D721Med (cell line): ENCODE data around the gene MFNG.

Experiments used
- DNase-seq: peaks from one replicate; pipeline ENCODE4 v3.0.0; 2011; ENCODE audit warnings: low spot score; ENCODE audit not compliant: insufficient read length
- FAIRE-seq: peaks from 2 replicates; lab custom pipeline; 2011; peaks lifted over from hg19 to GRCh38; lab: Jason Lieb, UNC
- CTCF ChIP-seq: IDR thresholded peaks from 2 replicates; pipeline ENCODE4 v1.5.1; 2012; ENCODE audit warnings: mild to moderate bottlenecking, control low read depth; ENCODE audit not compliant: insufficient read depth; ENCODE audit errors: missing control alignments

The MFNG gene

GRCh38 chr22:37479196-37479595 lies 7.0 kb downstream of the MFNG start:
- FAIRE-seq (no peak), DNase-seq (no peak)
- no peak for TF ChIP-seq CTCF

GRCh38 chr22:37476389-37477329 lies 9.5 kb downstream of the MFNG start:
- DNase-seq (no peak), FAIRE-seq (no peak)
- no peak for TF ChIP-seq CTCF

GRCh38 chr22:37474447-37475090 lies 11.6 kb downstream of the MFNG start:
- no peak for TF ChIP-seq CTCF
- FAIRE-seq = no peak
- no peak for DNase-seq

- TF ChIP-seq CTCF = no peak
- DNase-seq (no peak), FAIRE-seq (no peak)
These were observed 12.7 kb downstream of the MFNG start for GRCh38 chr22:37473437-37473946.

- FAIRE-seq = no peak
- no peak for DNase-seq
- peak; percentile 38 for TF ChIP-seq CTCF
These were observed 13.7 kb downstream of the MFNG start for GRCh38 chr22:37472418-37473006.

- no peak for TF ChIP-seq CTCF
- FAIRE-seq = no peak
- no peak for DNase-seq
These were observed 14.3 kb downstream of the MFNG start for GRCh38 chr22:37471727-37472417.
